ENCODE results near the gene FBXL20. TPM values are rescaled to one million over a fixed set of nuclear protein-coding genes. Genes with fewer than 3 reads are reported as not detected.

The FBXL20 gene
- total RNA-seq, 1 experiment from 2014 or later = 9.9 TPM

DNA sequence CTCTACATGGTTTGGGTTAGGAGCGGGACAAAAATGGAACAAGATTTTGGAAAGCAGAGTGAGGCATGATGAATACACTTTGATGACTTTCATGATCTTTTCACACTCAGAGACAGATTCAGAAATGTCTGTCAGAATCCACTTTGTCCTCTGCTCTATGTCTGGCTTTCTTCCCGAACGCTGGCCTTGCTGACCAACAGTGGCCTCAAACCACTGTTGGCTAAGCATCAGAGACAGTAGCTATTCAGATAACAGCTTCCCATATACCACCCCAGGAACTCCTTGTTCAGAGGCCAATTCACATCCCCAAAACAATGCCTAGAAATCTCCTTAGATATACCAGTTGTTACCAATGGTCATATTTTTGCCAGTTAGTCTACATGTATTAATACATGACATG is 40.9 kb downstream of the FBXL20 start:
- Histone ChIP-seq H3K27me3 (ENCODE audit: control insufficient read depth, insufficient read depth, low read length) (no peaks in the 10 kb centered on the region), H3K4me1 (ENCODE audit: control insufficient read depth, insufficient read depth, low read length) (no peaks in the 10 kb centered on the region), H3K36me3 (ENCODE audit: control insufficient read depth, insufficient read depth, low read length) (no peaks in the 10 kb centered on the region), H3K27ac (ENCODE audit: low read length) (no peak overlapping the region), H3K9me3 (ENCODE audit: control insufficient read depth, insufficient read depth, low read depth, low read length) (no peaks in the 10 kb centered on the region), H3K4me3 (ENCODE audit: low read depth in 2 of 2, low read length in 2 of 2) (no peak overlapping the region)
- intact Hi-C loops (cut with micrococcal nuclease; ENCODE audit: unreplicated experiment) (no loop called here), in situ Hi-C loops (cut with HindIII; ENCODE audit: low pct_unique_long_range_greater_than_20kb, low sequenced_read_pairs) (no loop called here)
- no peak for DNase-seq (ENCODE audit: low read depth, low spot score)
- CTCF ChIA-PET = no interaction called here
- POLR2A ChIA-PET = interaction anchor here (0.6 kb wide), 1 partner anchor 19 kb away, joined by 3 read pairs; no protein-coding TSS in a partner anchor
- ATAC-seq = no peak
- BruUV-seq (replicated peaks) = no TSS peak
- TF ChIP-seq POLR2AphosphoS5 (IDR thresholded peaks at IDR 0.05; ENCODE audit: low read depth, low read length) (no peak), SIN3A (IDR thresholded peaks at IDR 0.05; ENCODE audit: borderline replicate concordance, insufficient read depth, low read depth, low read length) (no peak), TCF7L2 (IDR thresholded peaks at IDR 0.05; ENCODE audit: low read depth, low read length) (no peak)
- TF ChIP-seq, protein P1, sequence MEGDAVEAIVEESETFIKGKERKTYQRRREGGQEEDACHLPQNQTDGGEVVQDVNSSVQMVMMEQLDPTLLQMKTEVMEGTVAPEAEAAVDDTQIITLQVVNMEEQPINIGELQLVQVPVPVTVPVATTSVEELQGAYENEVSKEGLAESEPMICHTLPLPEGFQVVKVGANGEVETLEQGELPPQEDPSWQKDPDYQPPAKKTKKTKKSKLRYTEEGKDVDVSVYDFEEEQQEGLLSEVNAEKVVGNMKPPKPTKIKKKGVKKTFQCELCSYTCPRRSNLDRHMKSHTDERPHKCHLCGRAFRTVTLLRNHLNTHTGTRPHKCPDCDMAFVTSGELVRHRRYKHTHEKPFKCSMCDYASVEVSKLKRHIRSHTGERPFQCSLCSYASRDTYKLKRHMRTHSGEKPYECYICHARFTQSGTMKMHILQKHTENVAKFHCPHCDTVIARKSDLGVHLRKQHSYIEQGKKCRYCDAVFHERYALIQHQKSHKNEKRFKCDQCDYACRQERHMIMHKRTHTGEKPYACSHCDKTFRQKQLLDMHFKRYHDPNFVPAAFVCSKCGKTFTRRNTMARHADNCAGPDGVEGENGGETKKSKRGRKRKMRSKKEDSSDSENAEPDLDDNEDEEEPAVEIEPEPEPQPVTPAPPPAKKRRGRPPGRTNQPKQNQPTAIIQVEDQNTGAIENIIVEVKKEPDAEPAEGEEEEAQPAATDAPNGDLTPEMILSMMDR (IDR thresholded peaks at IDR 0.05) = no peak
- TF ChIP-seq, protein P2, sequence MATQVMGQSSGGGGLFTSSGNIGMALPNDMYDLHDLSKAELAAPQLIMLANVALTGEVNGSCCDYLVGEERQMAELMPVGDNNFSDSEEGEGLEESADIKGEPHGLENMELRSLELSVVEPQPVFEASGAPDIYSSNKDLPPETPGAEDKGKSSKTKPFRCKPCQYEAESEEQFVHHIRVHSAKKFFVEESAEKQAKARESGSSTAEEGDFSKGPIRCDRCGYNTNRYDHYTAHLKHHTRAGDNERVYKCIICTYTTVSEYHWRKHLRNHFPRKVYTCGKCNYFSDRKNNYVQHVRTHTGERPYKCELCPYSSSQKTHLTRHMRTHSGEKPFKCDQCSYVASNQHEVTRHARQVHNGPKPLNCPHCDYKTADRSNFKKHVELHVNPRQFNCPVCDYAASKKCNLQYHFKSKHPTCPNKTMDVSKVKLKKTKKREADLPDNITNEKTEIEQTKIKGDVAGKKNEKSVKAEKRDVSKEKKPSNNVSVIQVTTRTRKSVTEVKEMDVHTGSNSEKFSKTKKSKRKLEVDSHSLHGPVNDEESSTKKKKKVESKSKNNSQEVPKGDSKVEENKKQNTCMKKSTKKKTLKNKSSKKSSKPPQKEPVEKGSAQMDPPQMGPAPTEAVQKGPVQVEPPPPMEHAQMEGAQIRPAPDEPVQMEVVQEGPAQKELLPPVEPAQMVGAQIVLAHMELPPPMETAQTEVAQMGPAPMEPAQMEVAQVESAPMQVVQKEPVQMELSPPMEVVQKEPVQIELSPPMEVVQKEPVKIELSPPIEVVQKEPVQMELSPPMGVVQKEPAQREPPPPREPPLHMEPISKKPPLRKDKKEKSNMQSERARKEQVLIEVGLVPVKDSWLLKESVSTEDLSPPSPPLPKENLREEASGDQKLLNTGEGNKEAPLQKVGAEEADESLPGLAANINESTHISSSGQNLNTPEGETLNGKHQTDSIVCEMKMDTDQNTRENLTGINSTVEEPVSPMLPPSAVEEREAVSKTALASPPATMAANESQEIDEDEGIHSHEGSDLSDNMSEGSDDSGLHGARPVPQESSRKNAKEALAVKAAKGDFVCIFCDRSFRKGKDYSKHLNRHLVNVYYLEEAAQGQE (IDR thresholded peaks at IDR 0.05; ENCODE audit: insufficient read depth in 1 of 2, low read depth in 2 of 2, low read length in 1 of 2) = no peak

DNA sequence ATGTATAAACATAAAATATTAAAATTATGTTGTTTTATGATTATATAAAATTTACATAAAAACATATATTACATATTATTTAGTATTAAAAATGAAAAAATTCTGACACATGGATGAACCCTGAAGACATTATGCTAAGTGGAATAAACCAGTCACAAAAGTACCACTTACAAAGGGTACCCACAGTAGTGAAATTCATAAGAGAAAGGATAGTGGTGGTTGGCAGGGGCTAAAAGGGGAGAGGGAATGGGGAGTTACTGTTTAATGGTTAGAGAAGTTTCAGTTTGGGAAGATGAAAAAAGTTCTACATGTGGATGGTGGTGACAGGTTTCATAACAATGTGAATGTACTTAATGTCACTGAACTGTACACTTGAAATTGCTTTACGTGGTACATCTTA is 41.4 kb downstream of the FBXL20 start:
- TF ChIP-seq SIN3A (IDR thresholded peaks at IDR 0.05; ENCODE audit: borderline replicate concordance, insufficient read depth, low read depth, low read length) (no peak), POLR2AphosphoS5 (IDR thresholded peaks at IDR 0.05; ENCODE audit: low read depth, low read length) (no peak)
- ATAC-seq (no peak), DNase-seq (ENCODE audit: low read depth, low spot score) (no peak)
- ChIA-PET POLR2A (interaction anchor here (0.6 kb wide), 1 partner anchor 20 kb away, joined by 3 read pairs; no protein-coding TSS in a partner anchor), CTCF (no interaction called here)
- H3K4me3 ChIP-seq (ENCODE audit: low read depth in 2 of 2, low read length in 2 of 2) = no peak overlapping the region
- BruUV-seq (replicated peaks) = no TSS peak
- in situ Hi-C loops (cut with HindIII; ENCODE audit: low pct_unique_long_range_greater_than_20kb, low sequenced_read_pairs) = no loop called here
- no peaks in the 10 kb centered on the region for H3K36me3 ChIP-seq (ENCODE audit: control insufficient read depth, insufficient read depth, low read length)
- H3K27me3 ChIP-seq (ENCODE audit: control insufficient read depth, insufficient read depth, low read length) = no peaks in the 10 kb centered on the region
- no peaks in the 10 kb centered on the region for H3K4me1 ChIP-seq (ENCODE audit: control insufficient read depth, insufficient read depth, low read length)
- intact Hi-C loops (cut with micrococcal nuclease; ENCODE audit: unreplicated experiment) = no loop called here
- H3K9me3 ChIP-seq (ENCODE audit: control insufficient read depth, insufficient read depth, low read depth, low read length) = no peaks in the 10 kb centered on the region
- no peak overlapping the region for H3K27ac ChIP-seq (ENCODE audit: low read length)

DNA sequence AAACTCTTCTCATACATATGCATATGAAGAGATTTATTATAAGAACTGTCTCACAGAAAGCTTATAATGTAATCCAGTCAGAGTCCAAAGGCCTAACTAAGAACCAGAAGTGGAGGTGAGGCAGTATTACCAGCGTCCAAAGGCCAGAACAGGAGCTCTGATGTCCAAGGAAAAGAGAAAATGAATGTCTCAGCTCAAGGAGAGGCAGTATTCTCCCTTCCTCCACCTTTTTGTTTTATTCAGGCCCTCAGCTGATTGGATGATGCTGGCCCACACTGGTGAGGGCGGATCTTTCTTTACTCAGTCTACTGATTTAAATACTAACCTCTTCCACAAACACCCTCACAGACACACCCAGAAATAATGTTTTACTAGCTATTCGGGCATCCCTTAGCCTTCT is 43.4 kb downstream of the FBXL20 start:
- TF ChIP-seq TCF7L2 (IDR thresholded peaks at IDR 0.05; ENCODE audit: low read depth, low read length) (no peak), SIN3A (IDR thresholded peaks at IDR 0.05; ENCODE audit: borderline replicate concordance, insufficient read depth, low read depth, low read length) (no peak)
- TF ChIP-seq, protein P2 (IDR thresholded peaks at IDR 0.05; ENCODE audit: insufficient read depth in 1 of 2, low read depth in 2 of 2, low read length in 1 of 2) = no peak
- intact Hi-C loops (cut with micrococcal nuclease; ENCODE audit: unreplicated experiment) = no loop called here
- ChIA-PET CTCF (interaction anchor here (0.6 kb wide), 1 partner anchor 78 kb away, joined by 6 read pairs; no protein-coding TSS in a partner anchor), POLR2A (no interaction called here)
- Histone ChIP-seq H3K9me3 (ENCODE audit: control insufficient read depth, insufficient read depth, low read depth, low read length) (no peaks in the 10 kb centered on the region), H3K4me1 (ENCODE audit: control insufficient read depth, insufficient read depth, low read length) (no peaks in the 10 kb centered on the region), H3K27me3 (ENCODE audit: control insufficient read depth, insufficient read depth, low read length) (no peaks in the 10 kb centered on the region), H3K36me3 (ENCODE audit: control insufficient read depth, insufficient read depth, low read length) (no peaks in the 10 kb centered on the region), H3K4me3 (ENCODE audit: low read depth in 2 of 2, low read length in 2 of 2) (no peak overlapping the region), H3K27ac (ENCODE audit: low read length) (no peak overlapping the region)
- ATAC-seq = no peak
- no peak for DNase-seq (ENCODE audit: low read depth, low spot score)
- no TSS peak for BruUV-seq (replicated peaks)
- in situ Hi-C loops (cut with HindIII; ENCODE audit: low pct_unique_long_range_greater_than_20kb, low sequenced_read_pairs) = no loop called here
